ENCODE measurements around the gene TAS2R40.
A peak's percentile ranks its signal among the peaks of the same experiment; 100 is the strongest.
"Not testable (repeated sequence)": the region's sequence is repeated elsewhere in the genome, so short reads cannot be mapped to it uniquely, and the experiment has no call there.

Gene TAS2R40

DNA sequence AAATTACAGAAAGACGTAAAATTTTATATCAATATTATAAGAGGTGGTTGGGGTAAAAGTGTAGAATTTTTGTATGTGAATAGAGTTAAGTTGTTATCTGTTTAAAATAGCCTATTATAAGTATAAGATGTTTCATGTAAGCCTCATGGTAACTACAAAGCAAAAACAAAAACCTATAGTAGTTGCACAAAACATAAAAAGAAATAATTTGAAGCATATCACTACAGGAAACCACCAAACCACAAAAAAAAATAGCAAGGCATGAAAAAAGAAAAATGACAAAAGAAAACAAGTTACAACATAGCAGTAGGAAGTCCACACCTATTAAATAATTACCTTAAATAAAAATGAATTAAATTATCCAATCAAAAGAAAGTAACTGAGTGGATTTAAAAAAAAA is 29.0 kb downstream of the TAS2R40 start:
- no peak for DNase-seq (ENCODE audit: low spot score)

DNA sequence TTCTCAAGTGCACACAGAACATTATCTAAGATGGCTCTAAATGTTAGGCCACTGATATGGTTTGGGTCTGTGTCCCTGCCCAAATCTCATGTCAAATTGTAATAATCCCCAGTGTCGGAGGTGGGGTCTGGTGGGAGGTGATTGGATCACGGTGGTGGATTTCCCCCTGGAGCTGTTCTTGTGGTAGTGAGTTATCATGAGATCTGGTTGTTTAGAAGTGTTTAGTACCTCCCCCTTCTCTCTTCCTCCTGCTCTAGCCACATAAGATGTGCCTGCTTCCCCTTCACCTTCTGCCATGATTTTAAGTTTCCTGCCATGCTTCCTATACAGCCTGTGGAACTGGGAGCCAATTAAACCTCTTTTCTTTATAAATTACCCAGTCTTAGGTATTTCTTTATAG is 30.2 kb downstream of the TAS2R40 start:
- DNase-seq (ENCODE audit: low spot score), result no peak

DNA sequence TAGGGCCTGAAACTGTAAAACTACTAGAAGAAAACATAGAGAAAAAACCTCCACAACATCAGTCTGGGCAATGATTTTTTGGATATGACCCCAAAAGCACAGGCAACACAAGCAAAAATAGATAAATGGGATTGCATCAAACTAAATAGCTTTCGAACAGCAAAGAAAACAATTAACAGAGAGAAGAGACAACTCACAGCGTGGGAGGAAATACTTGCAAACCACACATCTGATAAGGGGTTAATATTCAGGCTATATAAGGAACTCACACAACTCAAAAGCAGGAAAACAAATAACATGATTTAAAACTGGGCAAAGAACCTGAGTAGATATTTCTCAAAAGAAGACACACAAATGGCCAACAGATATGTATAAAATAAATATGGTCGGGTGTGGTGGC is 33.7 kb downstream of the TAS2R40 start:
- no peak for DNase-seq (ENCODE audit: low spot score)

DNA sequence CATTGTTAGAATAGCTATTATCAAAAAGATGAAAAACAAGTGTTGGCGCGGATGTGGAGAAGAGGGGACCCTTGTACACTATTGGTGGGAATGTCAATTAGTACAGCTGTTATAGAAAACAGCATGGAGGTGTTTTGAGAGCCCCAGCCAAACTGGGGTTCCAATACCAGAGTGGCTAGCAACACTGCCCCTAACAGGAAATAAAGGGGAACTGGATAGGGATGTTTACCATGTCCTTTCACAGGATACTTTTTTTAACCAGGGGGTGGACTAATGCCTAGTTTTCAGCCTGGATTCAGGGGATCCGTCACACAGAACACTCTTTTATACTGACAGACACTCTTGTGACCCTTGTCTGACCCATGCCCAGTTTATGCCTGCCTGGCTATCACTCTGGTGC is 34.5 kb downstream of the TAS2R40 start:
- DNase-seq (ENCODE audit: low spot score), result no peak

DNA sequence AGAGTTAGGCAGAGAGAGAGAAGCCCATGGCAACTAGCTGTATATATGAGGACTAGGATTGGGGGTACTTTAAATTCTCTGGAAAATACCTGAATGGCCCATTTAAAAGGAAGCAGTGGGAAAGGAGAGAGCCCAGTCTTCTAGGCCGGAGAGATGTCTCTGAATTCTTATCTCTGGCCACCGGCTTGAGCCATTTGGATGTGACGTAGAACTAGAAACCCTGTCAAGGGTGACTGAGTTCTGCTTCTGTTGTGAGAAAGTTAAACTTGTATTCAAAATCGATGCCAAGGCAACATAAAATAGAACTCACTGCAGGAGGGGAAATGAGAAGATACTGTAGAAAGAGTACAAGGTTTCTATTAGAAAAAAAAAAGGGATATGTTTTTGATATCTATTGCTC is 35.1 kb downstream of the TAS2R40 start:
- DNase-seq (ENCODE audit: low spot score), result no peak

DNA sequence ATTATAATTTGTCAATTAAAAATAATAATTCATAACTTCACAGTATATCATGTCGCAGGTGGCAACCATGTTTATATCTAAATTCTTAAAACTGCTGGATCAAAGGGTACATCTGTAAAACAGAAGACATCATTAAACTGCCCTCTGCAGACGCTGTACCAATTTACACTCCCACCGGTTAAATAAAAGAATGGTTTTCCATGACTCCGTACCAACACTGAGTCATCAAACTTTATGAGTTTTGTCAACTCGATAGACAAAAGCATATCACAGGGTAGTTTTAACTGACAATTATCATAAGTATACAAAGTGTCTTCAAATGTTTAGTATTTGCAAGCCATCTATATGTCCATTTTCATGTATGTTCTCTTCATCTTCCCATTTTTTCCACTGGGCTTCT is 35.7 kb downstream of the TAS2R40 start:
- DNase-seq (ENCODE audit: low spot score), result no peak

DNA sequence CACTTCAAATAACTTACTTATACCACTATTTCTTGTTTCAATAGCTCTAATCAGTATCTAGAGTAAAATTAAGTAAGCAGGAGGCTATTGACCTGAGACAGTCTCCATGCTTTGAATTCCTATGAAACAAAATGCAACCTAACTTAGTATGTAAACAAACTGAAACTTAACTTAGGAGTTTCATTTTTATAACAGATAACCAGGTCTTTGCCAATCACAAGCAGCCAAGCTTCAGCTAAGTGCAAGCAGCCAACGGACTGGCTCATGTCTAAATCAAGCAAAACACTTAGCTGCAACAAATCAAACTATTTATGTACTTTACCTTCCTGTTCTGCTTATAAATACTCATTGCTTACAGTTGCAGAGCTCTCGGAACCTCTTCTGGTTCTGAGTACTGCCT is 37.0 kb downstream of the TAS2R40 start:
- DNase-seq (ENCODE audit: low spot score), result no peak

DNA sequence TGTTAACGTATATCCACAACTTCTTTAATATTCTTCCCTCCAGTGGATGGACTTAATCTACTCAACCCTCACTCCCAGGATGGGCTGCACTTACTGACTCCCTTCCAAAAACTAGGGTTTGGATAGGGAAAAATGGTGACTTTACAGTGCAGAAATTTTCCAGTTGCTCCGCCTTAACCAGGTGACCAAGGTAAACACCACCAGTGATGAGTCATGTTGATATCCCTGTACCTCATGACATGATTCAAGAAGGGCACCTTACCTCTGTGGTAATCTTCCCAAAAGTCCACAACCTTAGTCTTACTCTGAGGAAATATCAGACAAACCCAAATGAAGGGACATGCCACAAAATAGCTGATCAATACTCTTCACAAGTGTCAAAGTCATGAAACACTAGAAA is 37.9 kb downstream of the TAS2R40 start:
- DNase-seq (ENCODE audit: low spot score), result no peak

DNA sequence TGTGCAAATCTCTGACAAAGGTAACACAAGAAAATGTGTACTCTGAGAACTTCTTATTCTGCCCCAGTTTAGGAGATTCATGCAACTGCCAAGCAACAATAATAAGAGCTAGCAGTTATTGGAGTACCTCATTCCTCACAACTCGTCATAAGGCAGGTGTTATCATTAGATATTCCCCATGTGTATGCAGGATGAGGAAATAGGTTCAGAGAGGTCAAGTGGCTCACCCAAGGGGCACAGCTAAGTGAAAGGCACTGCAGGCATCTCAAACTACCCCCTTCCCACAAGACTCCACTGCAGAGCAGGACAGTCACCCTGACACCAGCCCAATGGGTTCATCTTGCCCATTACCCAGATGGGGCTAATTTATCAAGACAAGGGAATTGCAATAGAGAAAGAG is 40.1 kb downstream of the TAS2R40 start:
- DNase-seq (ENCODE audit: low spot score), result no peak

DNA sequence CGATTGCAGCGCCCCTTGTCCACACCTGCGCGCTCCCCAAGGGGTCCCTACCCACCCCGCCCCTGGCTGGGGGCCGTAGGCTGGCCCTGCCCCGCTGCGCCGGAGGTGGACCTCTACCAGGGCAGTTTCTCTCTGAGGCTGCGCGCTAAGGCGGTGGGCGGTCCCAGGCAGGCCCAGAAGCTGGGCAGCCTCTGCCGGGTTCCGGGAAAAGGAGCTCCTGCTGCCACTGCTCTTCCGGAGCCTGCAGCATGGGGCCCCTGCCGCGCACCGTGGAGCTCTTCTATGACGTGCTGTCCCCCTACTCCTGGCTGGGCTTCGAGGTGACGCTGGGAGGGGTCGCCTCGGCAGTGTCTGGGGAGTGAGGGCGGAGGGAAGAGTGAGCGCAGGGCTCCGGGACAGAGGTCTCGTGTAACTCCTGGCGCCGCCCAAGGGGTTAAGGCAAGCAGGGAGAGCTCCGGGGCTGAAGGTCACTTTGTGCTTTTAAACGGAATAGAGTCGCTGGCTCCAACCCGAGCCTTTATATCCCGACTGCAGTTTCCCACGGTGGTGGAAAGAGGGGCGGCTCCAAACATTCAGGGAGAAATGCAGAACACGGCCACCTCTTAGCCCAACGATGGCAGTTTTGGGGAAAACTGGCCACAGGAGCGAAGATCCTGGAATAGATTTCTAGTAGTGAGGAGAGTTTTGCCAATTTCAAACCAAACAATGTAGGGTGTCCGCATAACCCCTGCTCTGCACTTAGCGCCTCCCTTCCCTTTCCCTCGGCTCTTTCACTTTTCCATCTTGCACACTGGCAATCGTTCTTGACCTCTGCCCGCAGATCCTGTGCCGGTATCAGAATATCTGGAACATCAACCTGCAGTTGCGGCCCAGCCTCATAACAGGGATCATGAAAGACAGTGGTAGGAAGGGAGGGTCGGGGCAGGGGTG is 41.7 kb downstream of the TAS2R40 start, which contains the start of gene GSTK1:
Gene GSTK1 (plus strand): TSS at position 176 of the 930 bp plus-strand sequence. CDS start 73 bp downstream, at position 249.
- DNase-seq (ENCODE audit: low spot score), result peak; percentile 92

DNA sequence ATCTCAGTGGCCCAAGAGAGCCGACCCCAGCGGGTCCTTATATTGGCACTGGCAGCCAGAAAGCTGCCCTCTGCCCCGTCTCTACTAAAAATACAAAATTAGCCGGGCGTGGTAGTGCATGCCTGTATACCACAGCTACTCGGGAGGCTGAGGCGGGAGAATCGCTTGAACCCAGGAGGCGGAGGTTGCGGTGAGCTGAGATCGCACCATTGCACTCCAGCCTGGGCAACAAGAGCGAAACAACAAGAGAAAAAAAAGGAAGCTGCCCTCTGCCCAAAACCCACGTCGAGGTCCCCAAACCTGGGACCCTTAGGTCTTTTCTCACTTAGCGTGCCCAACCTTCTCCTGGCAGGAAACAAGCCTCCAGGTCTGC is 42.3 kb downstream of the TAS2R40 start:
- DNase-seq (ENCODE audit: low spot score), result not testable (repeated sequence)

DNA sequence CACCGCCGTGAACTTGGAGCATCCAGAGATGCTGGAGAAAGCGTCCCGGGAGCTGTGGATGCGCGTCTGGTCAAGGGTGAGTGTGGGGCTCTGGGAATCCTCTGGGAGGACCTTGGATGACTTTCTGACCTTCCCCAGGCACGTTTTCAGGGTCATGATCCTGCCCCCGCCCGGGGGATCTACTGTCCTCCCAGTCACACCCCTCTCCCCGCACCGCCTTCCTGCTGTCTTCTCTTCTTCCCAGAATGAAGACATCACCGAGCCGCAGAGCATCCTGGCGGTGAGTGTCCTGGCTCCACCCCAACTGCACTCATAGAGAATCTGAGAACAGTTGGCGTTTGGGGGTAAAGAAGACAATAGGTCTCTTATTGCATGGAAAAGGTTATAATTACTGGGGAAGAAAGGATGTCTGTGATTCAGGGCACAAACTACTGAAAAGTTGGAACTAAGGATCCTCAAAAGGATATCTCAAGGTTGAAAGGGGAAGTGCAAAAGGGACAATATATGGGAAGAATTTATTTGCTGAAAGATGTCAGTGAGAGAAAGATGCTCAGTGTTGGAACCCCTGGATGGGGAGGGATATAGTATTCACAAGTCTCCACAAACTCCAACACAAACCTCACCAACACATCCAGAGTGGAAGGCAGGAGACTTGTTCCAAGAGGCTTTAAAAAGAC is 43.3 kb downstream of the TAS2R40 start:
- DNase-seq (ENCODE audit: low spot score), result no peak

DNA sequence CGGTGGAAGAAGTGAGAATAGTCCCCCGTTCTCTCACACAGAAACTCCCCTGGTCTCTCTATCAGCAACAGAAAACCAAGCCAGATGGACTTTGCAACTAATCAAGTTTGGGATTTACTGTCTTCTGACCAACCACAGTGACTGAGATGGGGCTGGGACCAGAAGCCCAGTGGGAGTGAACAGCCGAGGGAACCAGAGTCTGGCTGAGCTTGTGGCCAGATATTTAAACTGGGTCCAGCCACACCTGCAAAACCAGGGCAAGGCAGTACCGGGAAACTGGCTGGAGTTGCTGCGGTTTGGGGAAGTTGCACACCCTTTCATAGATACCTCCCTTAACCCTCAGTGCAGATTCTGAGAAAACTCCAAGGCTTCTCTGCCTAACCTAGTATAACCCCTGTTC is 47.4 kb downstream of the TAS2R40 start:
- no peak for DNase-seq (ENCODE audit: low spot score)

DNA sequence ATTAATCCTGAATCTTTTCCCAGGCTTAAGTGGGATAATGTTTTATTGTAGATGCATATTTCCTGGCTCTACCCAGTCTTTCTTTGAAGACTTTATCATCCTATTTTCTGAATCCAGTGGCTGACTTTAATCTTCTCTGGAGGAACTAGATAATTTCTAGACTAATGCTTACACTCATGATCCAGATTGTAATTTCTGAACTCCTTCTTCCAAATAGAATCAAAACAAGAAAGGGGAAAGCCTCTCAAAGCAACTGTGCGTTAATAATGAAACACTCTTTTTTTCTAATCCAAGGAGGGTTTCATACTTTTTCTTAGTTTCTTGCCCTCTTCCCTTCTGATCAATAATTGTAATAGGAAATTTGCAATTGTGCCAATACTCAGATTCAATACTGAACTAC is 49.4 kb downstream of the TAS2R40 start:
- no peak for DNase-seq (ENCODE audit: low spot score)

Data from Ammon's horn (tissue), 1 donor.